Endothelial cell of umbilical vein (primary cell): ENCODE results near the gene LRRC66. TPM values are rescaled to one million over a fixed set of nuclear protein-coding genes. Genes with fewer than 3 reads are reported as not detected.

Source experiments
- BruUV-seq: library from RNA; stranded (reverse); fragments of 400-500 nt; replicated peaks from 2 replicates; lab custom pipeline; 2021; lab: Mats Ljungman, UMichigan
- CTCF ChIA-PET: fragments of 300-600, 350-600 bp; sonication (Branson Sonifier 250); formaldehyde crosslinking; loops from one replicate; lab custom pipeline; 2021; ENCODE audit warnings: antibody characterized with exemption, inconsistent platforms; lab: Charles Lee
- POLR2A ChIA-PET: fragments of 300-600, 350-600 bp; sonication (Branson Sonifier 250); formaldehyde crosslinking; loops from one replicate; lab custom pipeline; 2021; ENCODE audit warnings: antibody characterized with exemption, inconsistent platforms; lab: Charles Lee
- DNase-seq: peaks from one replicate; pipeline ENCODE4 v3.0.0-alpha.2; 2011; ENCODE audit warnings: low read depth, low spot score
- FAIRE-seq: peaks from 2 replicates; lab custom pipeline; 2011; peaks lifted over from hg19 to GRCh38; lab: Jason Lieb, UNC
- H2AFZ ChIP-seq: 2 replicates; pipeline ENCODE4 v1.6.0; 2012; ENCODE audit warnings: low read depth, low read length, control low read depth, inconsistent platforms
- H3K27ac ChIP-seq: 2 replicates; pipeline ENCODE4 v1.5.1; 2011; ENCODE audit warnings: low read depth, mild to moderate bottlenecking, control low read depth, low read length, moderate library complexity; ENCODE audit not compliant: insufficient read depth
- H3K27me3 ChIP-seq, 2 experiments: 2 replicates each; pipeline versions ENCODE4 v1.6.0 to v1.6.1; 2011; ENCODE audit warnings: low read length in 2 of 2, mixed read lengths in 1 of 2; ENCODE audit not compliant: control insufficient read depth in 2 of 2, insufficient read depth in 2 of 2
- H3K36me3 ChIP-seq, 2 experiments: 2 replicates in 1 of 2; 3 replicates in 1 of 2; pipeline ENCODE4 v1.5.1; 2011; ENCODE audit warnings: low read length in 2 of 2, mild to moderate bottlenecking in 1 of 2, moderate library complexity in 1 of 2; ENCODE audit not compliant: control insufficient read depth in 2 of 2, insufficient read depth in 2 of 2; ENCODE audit errors: extremely low read depth in 1 of 2
- H3K4me1 ChIP-seq: 3 replicates; pipeline ENCODE4 v1.5.1; 2011; ENCODE audit warnings: mild to moderate bottlenecking, low read length; ENCODE audit not compliant: control insufficient read depth, insufficient read depth; ENCODE audit errors: extremely low read depth
- H3K4me2 ChIP-seq: 2 replicates; pipeline ENCODE4 v1.6.1; 2011; ENCODE audit warnings: low read length, control low read depth, mixed read lengths; ENCODE audit not compliant: insufficient read depth
- H3K4me3 ChIP-seq, 3 experiments: fragments of 200-600 bp in 1 of 3; sonication (generic), shearing (Covaris generic) in 1 of 3; replicated peaks in 1 of 3; 2 replicates each; pipeline ENCODE4 v1.5.1; 2011 to 2016; ENCODE audit warnings: control low read depth in 3 of 3, low read length in 3 of 3, mild to moderate bottlenecking in 2 of 3, inconsistent platforms in 1 of 3, low read depth in 1 of 3, moderate library complexity in 1 of 3; ENCODE audit not compliant: insufficient read depth in 1 of 3
- H3K79me2 ChIP-seq: 2 replicates; pipeline ENCODE4 v1.6.0; 2012; ENCODE audit warnings: low read length, inconsistent platforms; ENCODE audit not compliant: control insufficient read depth, insufficient read depth
- H3K9ac ChIP-seq: replicated peaks from 2 replicates; pipeline ENCODE3; 2011; ENCODE audit warnings: low read length, control low read depth; ENCODE audit not compliant: insufficient read depth; ENCODE audit errors: extremely low read depth
- H3K9me1 ChIP-seq: replicated peaks from 3 replicates; pipeline ENCODE4 v1.6.0; 2011; ENCODE audit warnings: mild to moderate bottlenecking, low read length; ENCODE audit not compliant: control insufficient read depth, insufficient read depth; ENCODE audit errors: extremely low read depth
- H3K9me3 ChIP-seq: replicated peaks from 2 replicates; pipeline ENCODE4 v1.5.1; 2012; ENCODE audit warnings: low read length, inconsistent platforms; ENCODE audit not compliant: control insufficient read depth, insufficient read depth
- H4K20me1 ChIP-seq: replicated peaks from 2 replicates; pipeline ENCODE3; 2011; ENCODE audit warnings: mild to moderate bottlenecking, low read length; ENCODE audit not compliant: control insufficient read depth, insufficient read depth; ENCODE audit errors: extremely low read depth
- CTCF ChIP-seq, 2 donors: IDR thresholded peaks; 1 replicate in 1 of 2; 2 replicates in 1 of 2; pipeline ENCODE4 v1.5.1; 2011; ENCODE audit warnings: low read length in 2 of 2, mild to moderate bottlenecking in 2 of 2, moderate library complexity in 2 of 2, control low read depth in 1 of 2, inconsistent platforms in 1 of 2, low read depth in 1 of 2; ENCODE audit not compliant: insufficient read depth in 1 of 2; ENCODE audit errors: extremely low read depth in 1 of 2
- EZH2 ChIP-seq: IDR thresholded peaks from 2 replicates; pipeline ENCODE4 v1.6.1; 2012; ENCODE audit warnings: borderline replicate concordance, low read depth, mild to moderate bottlenecking, moderate library complexity, low read length, inconsistent platforms; ENCODE audit not compliant: severe bottlenecking
- FOS ChIP-seq: IDR thresholded peaks from 2 replicates; pipeline ENCODE4 v1.6.1; 2011; ENCODE audit warnings: mild to moderate bottlenecking, low read length, moderate library complexity, borderline replicate concordance; ENCODE audit not compliant: insufficient read depth
- GATA2 ChIP-seq: IDR thresholded peaks from 2 replicates; pipeline ENCODE4 v1.7.0; 2011; ENCODE audit warnings: low read depth, mild to moderate bottlenecking, moderate library complexity, mixed read lengths, low read length; ENCODE audit not compliant: insufficient read length, insufficient read depth
- JUN ChIP-seq: IDR thresholded peaks from 2 replicates; pipeline ENCODE4 v1.6.1; 2011; ENCODE audit warnings: borderline replicate concordance, low read depth; ENCODE audit not compliant: insufficient read length, insufficient read depth
- MAX ChIP-seq: IDR thresholded peaks from 2 replicates; pipeline ENCODE4 v1.6.1; 2011; ENCODE audit not compliant: insufficient read depth, insufficient read length
- MYC ChIP-seq: IDR thresholded peaks from one replicate; pipeline ENCODE4 v1.6.1; 2011; ENCODE audit warnings: mild to moderate bottlenecking, low read depth, low read length
- POLR2A ChIP-seq: IDR thresholded peaks from 2 replicates; pipeline ENCODE4 v1.6.1; 2012; ENCODE audit warnings: low read depth, mild to moderate bottlenecking, control low read depth, low read length
- POLR2AphosphoS5 ChIP-seq: IDR thresholded peaks from 2 replicates; pipeline ENCODE4 v1.6.1; 2012; ENCODE audit warnings: low read depth, mild to moderate bottlenecking, control low read depth, low read length, moderate library complexity; ENCODE audit not compliant: insufficient read depth
- dilution Hi-C: fragments of 300-500 bp; cut with MboI; formaldehyde crosslinking; loops from one replicate; pipeline ENCODE4 v1.15.0; 2019; ENCODE audit warnings: low sequenced_read_pairs; ENCODE audit not compliant: extremely low pct_ligation_motif_present
- intact Hi-C: fragments of 100-400 bp; cut with micrococcal nuclease; formaldehyde crosslinking; loops from one replicate; pipeline ENCODE4 v1.10.0; 2022
- polyA plus RNA-seq, 4 experiments: library from polyadenylated mRNA; depleted of rRNA in 3 of 4; stranded (reverse) in 3 of 4; unstranded in 1 of 4; fragments of >200 nt; gene quantifications; 2 replicates each; pipeline versions ENCODE4 v1.2.1 to v1.2.3, GENCODE V29; 2011 to 2012; ENCODE audit warnings: missing spikeins in 1 of 4
- total RNA-seq: library from RNA; stranded (reverse); gene quantifications from 2 replicates; pipeline ENCODE4 v1.2.3, GENCODE V29; 2021

Gene LRRC66
- total and polyA plus RNA-seq, 2 donors (not counting 3 experiments of a cell fraction or from before 2014, with no cell fraction given): 0.15 to 0.27 TPM

- H3K4me2 ChIP-seq: no peak overlapping the region
- POLR2A ChIA-PET: no interaction called here
- H2AFZ ChIP-seq: no peak overlapping the region
- H3K9me3 ChIP-seq: no peaks in the 10 kb centered on the region
- dilution Hi-C loops: no loop called here
- no peak overlapping the region for H3K9ac ChIP-seq
- TF ChIP-seq JUN: no peak
- no peak for TF ChIP-seq EZH2
- TF ChIP-seq MAX: no peak
- TF ChIP-seq GATA2: no peak
- TF ChIP-seq POLR2AphosphoS5: no peak
- no peak for TF ChIP-seq POLR2A
- TF ChIP-seq CTCF (IDR thresholded peaks at IDR 0.05; ENCODE audit: extremely low read depth in 1 of 2, insufficient read depth in 1 of 2, low read depth in 1 of 2, low read length in 2 of 2): no peak
- no peak for TF ChIP-seq MYC
- no peak for TF ChIP-seq FOS
- no peaks in the 10 kb centered on the region for H3K9me1 ChIP-seq
- H3K4me1 ChIP-seq: no peaks in the 10 kb centered on the region
- intact Hi-C loops: no loop called here
- H3K79me2 ChIP-seq: no peaks in the 10 kb centered on the region
- H3K4me3 ChIP-seq: no peak overlapping the region
- CTCF ChIA-PET: no interaction called here
- BruUV-seq: no TSS peak
- DNase-seq: no peak
- no peaks in the 10 kb centered on the region for H4K20me1 ChIP-seq
- H3K27ac ChIP-seq: no peak overlapping the region
- H3K36me3 ChIP-seq: no peaks in the 10 kb centered on the region
- FAIRE-seq: no peak
- H3K27me3 ChIP-seq: peaks cover 0 to 2% of the 10 kb centered on the region in 2 experiments
Measured at GRCh38 chr4:51995647-51996220, 24.4 kb downstream of the LRRC66 start.
